Type B pancreatic cell (in vitro differentiated cells): ENCODE results near the gene PCCA. TPM values are rescaled to one million over a fixed set of nuclear protein-coding genes. Genes with fewer than 3 reads are reported as not detected.
A peak's percentile ranks its signal among the peaks of the same experiment; 100 is the strongest.
"Not testable (repeated sequence)": the region's sequence is repeated elsewhere in the genome, so short reads cannot be mapped to it uniquely, and the experiment has no call there.

Experiments
- DNase-seq: peaks from one replicate; pipeline ENCODE4 v3.0.0; 2021; ENCODE audit warnings: mixed read lengths; ENCODE audit not compliant: unreplicated experiment; ENCODE audit errors: extremely low spot score
- H3K27ac Mint-ChIP-seq: 2 replicates; pipeline ENCODE4 v1.8.0; 2021; ENCODE audit warnings: mild to moderate bottlenecking, mixed read lengths
- H3K27me3 Mint-ChIP-seq: 2 replicates; pipeline ENCODE4 v1.8.0; 2021; ENCODE audit warnings: mixed read lengths
- H3K36me3 Mint-ChIP-seq: 2 replicates; pipeline ENCODE4 v1.8.0; 2021; ENCODE audit warnings: mixed read lengths
- H3K4me1 Mint-ChIP-seq: one replicate; pipeline ENCODE4 v1.8.0; 2021; ENCODE audit warnings: mixed read lengths; ENCODE audit not compliant: unreplicated experiment
- H3K4me3 Mint-ChIP-seq: 2 replicates; pipeline ENCODE4 v1.8.0; 2021; ENCODE audit warnings: mild to moderate bottlenecking, mixed read lengths
- H3K9me3 Mint-ChIP-seq: 2 replicates; pipeline ENCODE4 v1.8.0; 2021; ENCODE audit warnings: mixed read lengths
- CTCF ChIP-seq: fragments of 200-600 bp; sonication (generic); conservative IDR thresholded peaks from 2 replicates; pipeline ENCODE4 v1.5.0; 2021; ENCODE audit warnings: antibody characterized with exemption, mild to moderate bottlenecking
- total RNA-seq: library from RNA; stranded (reverse); gene quantifications from 2 replicates; pipeline ENCODE4 v1.2.1, GENCODE V29; 2021; ENCODE audit warnings: low replicate concordance

The PCCA gene
- total RNA-seq, 1 donor from 2014 or later, result 46.8 TPM

DNA sequence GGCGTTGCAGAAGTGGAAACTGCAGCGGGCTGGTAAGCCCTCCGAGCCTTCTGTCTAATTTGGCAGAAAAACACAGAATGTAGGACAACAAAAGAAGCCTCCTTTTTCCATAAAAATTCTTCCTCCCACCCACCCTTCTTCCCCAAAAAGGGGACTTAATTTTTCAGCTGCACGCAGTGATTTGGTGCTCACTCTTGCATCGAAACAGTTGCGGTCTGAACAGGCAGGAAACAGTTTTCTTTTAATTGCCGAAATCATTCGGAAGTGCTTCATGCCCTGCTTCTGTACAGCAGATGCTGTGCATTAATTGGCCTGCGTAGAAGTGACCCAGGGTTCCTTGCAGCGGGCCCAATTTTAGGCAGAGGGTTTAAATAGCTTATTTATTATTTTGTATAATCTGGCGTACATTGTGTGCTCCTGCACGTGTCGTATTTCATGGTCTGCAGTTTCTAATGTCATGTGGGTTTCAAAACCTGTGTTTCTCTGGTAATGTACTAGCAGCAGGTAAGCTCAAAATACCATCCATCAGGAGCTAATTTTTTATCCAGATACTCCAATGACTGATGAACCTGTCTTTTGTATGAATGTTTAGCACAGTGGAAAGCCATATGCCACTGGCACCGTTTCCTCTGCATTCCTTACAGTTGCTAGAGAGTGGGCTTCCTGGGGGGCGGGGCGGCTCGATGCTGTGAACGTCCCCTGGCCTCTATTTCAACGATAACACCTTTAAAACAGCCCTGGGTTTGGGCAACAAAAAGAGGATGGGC lies 433.1 kb downstream of the PCCA start:
- H3K9me3 Mint-ChIP-seq, result no peaks in the 10 kb centered on the region
- no peak for TF ChIP-seq CTCF
- H3K36me3 Mint-ChIP-seq, result peaks cover 8% of the 10 kb centered on the region
- no peak overlapping the region for H3K4me3 Mint-ChIP-seq
- H3K4me1 Mint-ChIP-seq, result peaks cover 19% of the 10 kb centered on the region
- H3K27me3 Mint-ChIP-seq, result no peaks in the 10 kb centered on the region
- DNase-seq, result no peak
- no peak overlapping the region for H3K27ac Mint-ChIP-seq

GRCh38 chr13:100522618-100523309 lies 433.9 kb downstream of the PCCA start:
- peaks cover 12% of the 10 kb centered on the region for H3K4me1 Mint-ChIP-seq
- H3K4me3 Mint-ChIP-seq, result no peak overlapping the region
- H3K36me3 Mint-ChIP-seq, result peaks cover 8% of the 10 kb centered on the region
- no peak overlapping the region for H3K27ac Mint-ChIP-seq
- no peak for TF ChIP-seq CTCF
- no peaks in the 10 kb centered on the region for H3K27me3 Mint-ChIP-seq
- no peak for DNase-seq
- no peaks in the 10 kb centered on the region for H3K9me3 Mint-ChIP-seq

GRCh38 chr13:100523411-100523810 lies 434.5 kb downstream of the PCCA start:
- no peak for DNase-seq
- H3K4me1 Mint-ChIP-seq, result peaks cover 6% of the 10 kb centered on the region
- H3K4me3 Mint-ChIP-seq, result no peak overlapping the region
- no peaks in the 10 kb centered on the region for H3K27me3 Mint-ChIP-seq
- H3K36me3 Mint-ChIP-seq, result peaks cover 7% of the 10 kb centered on the region
- no peak overlapping the region for H3K27ac Mint-ChIP-seq
- no peak for TF ChIP-seq CTCF
- no peaks in the 10 kb centered on the region for H3K9me3 Mint-ChIP-seq

DNA sequence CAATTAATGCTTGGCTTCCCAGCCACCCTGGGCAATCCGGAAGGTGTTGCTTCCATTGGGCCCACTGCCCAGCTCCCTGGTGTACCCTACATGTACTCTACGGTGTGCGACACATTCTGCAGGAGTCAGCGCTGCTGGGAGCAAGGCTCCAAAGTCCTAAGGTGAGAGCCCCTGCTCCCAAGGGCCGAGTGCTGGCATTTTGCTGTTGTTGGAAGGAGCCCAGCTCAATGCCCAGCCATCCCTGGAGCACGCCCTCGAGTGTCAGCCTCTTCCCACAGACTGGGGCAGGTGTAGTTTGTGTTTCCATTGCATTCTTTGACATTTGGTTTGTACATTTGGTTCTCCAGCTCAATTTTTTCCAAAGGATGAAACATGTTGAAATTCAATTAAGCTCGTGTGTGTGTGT lies 435.1 kb downstream of the PCCA start:
- Mint-ChIP-seq H3K9me3 (no peaks in the 10 kb centered on the region), H3K36me3 (peaks cover 13% of the 10 kb centered on the region), H3K4me1 (peaks cover 6% of the 10 kb centered on the region), H3K27ac (no peak overlapping the region), H3K27me3 (no peaks in the 10 kb centered on the region), H3K4me3 (no peak overlapping the region)
- no peak for TF ChIP-seq CTCF
- DNase-seq, result no peak

GRCh38 chr13:100524688-100525087 lies 435.8 kb downstream of the PCCA start:
- H3K36me3 Mint-ChIP-seq, result peaks cover 20% of the 10 kb centered on the region
- not testable (repeated sequence) for H3K27ac Mint-ChIP-seq, H3K4me3 Mint-ChIP-seq, H3K27me3 Mint-ChIP-seq, H3K9me3 Mint-ChIP-seq, H3K4me1 Mint-ChIP-seq
- DNase-seq, result peak; percentile 7
